CD4-positive, alpha-beta T cell (primary cell): ENCODE measurements around the gene LIPK. TPM values are rescaled to one million over a fixed set of nuclear protein-coding genes. Genes with fewer than 3 reads are reported as not detected.

Experiments
- ATAC-seq: fragments of 200-7000 bp; cut with Tn5 transposase; one replicate; pipeline ENCODE4 v1.10.0; 2022; ENCODE audit warnings: mild to moderate bottlenecking; ENCODE audit not compliant: poor library complexity
- CTCF ChIA-PET: fragments of 350-600 bp; sonication (Branson Sonifier 250); formaldehyde crosslinking; loops from one replicate; lab custom pipeline; 2021; ENCODE audit warnings: antibody characterized with exemption, inconsistent platforms; lab: Charles Lee
- POLR2A ChIA-PET: fragments of 350-600 bp; sonication (Branson Sonifier 250); formaldehyde crosslinking; loops from one replicate; lab custom pipeline; 2021; ENCODE audit warnings: antibody characterized with exemption, inconsistent platforms; lab: Charles Lee
- DNase-seq, 14 experiments: peaks; one replicate each; pipeline ENCODE4 v3.0.0-alpha.2; 2013 to 2020; ENCODE audit warnings: mixed read lengths in 2 of 14
- H3K27ac ChIP-seq, 2 donors: one replicate each; pipeline versions ENCODE4 v1.5.1 to v1.7.0; 2013; ENCODE audit warnings: low read length in 2 of 2, low read depth in 1 of 2, mild to moderate bottlenecking in 1 of 2
- H3K27me3 ChIP-seq, 2 experiments: 1 replicate in 1 of 2; 2 replicates in 1 of 2; pipeline versions ENCODE4 v1.6.1 to v1.7.0; 2013; ENCODE audit warnings: low read length in 2 of 2, control low read depth in 1 of 2, mild to moderate bottlenecking in 1 of 2, moderate library complexity in 1 of 2; ENCODE audit not compliant: insufficient read depth in 2 of 2, control insufficient read depth in 1 of 2
- H3K36me3 ChIP-seq: one replicate; pipeline ENCODE4 v1.6.1; 2013; ENCODE audit warnings: low read length, control low read depth; ENCODE audit not compliant: insufficient read depth
- H3K4me1 ChIP-seq: one replicate; pipeline ENCODE4 v1.6.1; 2013; ENCODE audit warnings: low read length, control low read depth; ENCODE audit not compliant: insufficient read depth
- H3K4me3 ChIP-seq: one replicate; pipeline ENCODE4 v1.5.1; 2013; ENCODE audit warnings: mild to moderate bottlenecking, low read length, moderate library complexity
- H3K9me3 ChIP-seq, 2 experiments: 1 replicate in 1 of 2; 2 replicates in 1 of 2; pipeline versions ENCODE4 v1.6.1 to v1.7.0; 2013; ENCODE audit warnings: low read length in 2 of 2, mild to moderate bottlenecking in 2 of 2, control low read depth in 1 of 2, moderate library complexity in 1 of 2; ENCODE audit not compliant: control insufficient read depth in 1 of 2, insufficient read depth in 1 of 2
- H3K27ac Mint-ChIP-seq: one replicate; pipeline ENCODE4 v1.8.0; 2020; ENCODE audit warnings: mixed read lengths
- H3K27me3 Mint-ChIP-seq: one replicate; pipeline ENCODE4 v1.8.0; 2021; ENCODE audit warnings: mixed read lengths
- H3K36me3 Mint-ChIP-seq: one replicate; pipeline ENCODE4 v1.8.0; 2021; ENCODE audit warnings: low read depth, mixed read lengths
- H3K4me1 Mint-ChIP-seq: one replicate; pipeline ENCODE4 v1.8.0; 2021; ENCODE audit warnings: low read depth, mixed read lengths
- H3K4me3 Mint-ChIP-seq: one replicate; pipeline ENCODE4 v1.8.0; 2020; ENCODE audit warnings: mild to moderate bottlenecking, mixed read lengths
- H3K9me3 Mint-ChIP-seq: one replicate; pipeline ENCODE4 v1.8.0; 2020; ENCODE audit warnings: mixed read lengths
- intact Hi-C, 2 experiments: fragments of 100-400 bp; cut with DNase I in 1 of 2; cut with micrococcal nuclease in 1 of 2; formaldehyde crosslinking; loops; one replicate each; pipeline versions ENCODE4 v1.15.1 to v1.9.0; 2023 to 2025; cut with DNase I, micrococcal nuclease
- total RNA-seq, 174 experiments: library from RNA in 2 of 174; stranded (reverse) in 2 of 174; gene quantifications; one replicate each; pipeline ENCODE4 v1.2.3 and lab custom pipeline; 2021 to 2026
- TF ChIP-seq, protein P1 (sequence below): fragments of 200-600 bp; IDR thresholded peaks from one replicate; pipeline ENCODE4 v1.8.0; 2022; ENCODE audit warnings: antibody characterized with exemption, mild to moderate bottlenecking

LIPK gene
- total RNA-seq, 2 experiments from 2014 or later = not detected

DNA sequence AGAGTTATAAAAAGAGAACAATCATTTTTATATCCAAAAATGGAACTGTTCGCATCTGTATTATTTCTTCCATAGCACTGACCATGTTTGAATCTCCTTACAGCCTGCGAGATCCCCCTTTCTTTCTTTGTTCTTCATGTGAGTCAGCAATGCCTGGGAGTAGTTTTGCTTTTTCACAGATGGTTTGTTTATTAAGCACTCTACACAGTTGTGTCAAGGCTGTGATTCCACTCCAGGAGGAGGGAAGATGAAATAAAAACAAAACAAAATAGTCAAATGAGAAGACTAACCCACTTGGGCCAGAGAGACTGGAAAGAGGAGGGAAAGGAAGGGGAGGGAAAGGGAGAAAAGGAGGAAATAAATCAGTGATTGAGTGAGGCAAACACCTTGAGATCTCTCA lies 34.0 kb upstream of the LIPK start:
- Histone ChIP-seq H3K27me3 (no peaks in the 10 kb centered on the region), H3K27ac (no peak overlapping the region), H3K9me3 (no peaks in the 10 kb centered on the region), H3K4me1 (no peaks in the 10 kb centered on the region), H3K36me3 (no peaks in the 10 kb centered on the region), H3K4me3 (no peak overlapping the region)
- intact Hi-C loops = no loop called here
- DNase-seq (no peak), ATAC-seq (no peak)
- TF ChIP-seq, protein P1, sequence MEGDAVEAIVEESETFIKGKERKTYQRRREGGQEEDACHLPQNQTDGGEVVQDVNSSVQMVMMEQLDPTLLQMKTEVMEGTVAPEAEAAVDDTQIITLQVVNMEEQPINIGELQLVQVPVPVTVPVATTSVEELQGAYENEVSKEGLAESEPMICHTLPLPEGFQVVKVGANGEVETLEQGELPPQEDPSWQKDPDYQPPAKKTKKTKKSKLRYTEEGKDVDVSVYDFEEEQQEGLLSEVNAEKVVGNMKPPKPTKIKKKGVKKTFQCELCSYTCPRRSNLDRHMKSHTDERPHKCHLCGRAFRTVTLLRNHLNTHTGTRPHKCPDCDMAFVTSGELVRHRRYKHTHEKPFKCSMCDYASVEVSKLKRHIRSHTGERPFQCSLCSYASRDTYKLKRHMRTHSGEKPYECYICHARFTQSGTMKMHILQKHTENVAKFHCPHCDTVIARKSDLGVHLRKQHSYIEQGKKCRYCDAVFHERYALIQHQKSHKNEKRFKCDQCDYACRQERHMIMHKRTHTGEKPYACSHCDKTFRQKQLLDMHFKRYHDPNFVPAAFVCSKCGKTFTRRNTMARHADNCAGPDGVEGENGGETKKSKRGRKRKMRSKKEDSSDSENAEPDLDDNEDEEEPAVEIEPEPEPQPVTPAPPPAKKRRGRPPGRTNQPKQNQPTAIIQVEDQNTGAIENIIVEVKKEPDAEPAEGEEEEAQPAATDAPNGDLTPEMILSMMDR = no peak
- no peaks in the 10 kb centered on the region for H3K9me3 Mint-ChIP-seq
- no peak overlapping the region for H3K4me3 Mint-ChIP-seq
- H3K36me3 Mint-ChIP-seq = no peaks in the 10 kb centered on the region
- H3K4me1 Mint-ChIP-seq = no peaks in the 10 kb centered on the region
- no peak overlapping the region for H3K27ac Mint-ChIP-seq
- CTCF ChIA-PET = no interaction called here
- no peaks in the 10 kb centered on the region for H3K27me3 Mint-ChIP-seq
- POLR2A ChIA-PET = no interaction called here

DNA sequence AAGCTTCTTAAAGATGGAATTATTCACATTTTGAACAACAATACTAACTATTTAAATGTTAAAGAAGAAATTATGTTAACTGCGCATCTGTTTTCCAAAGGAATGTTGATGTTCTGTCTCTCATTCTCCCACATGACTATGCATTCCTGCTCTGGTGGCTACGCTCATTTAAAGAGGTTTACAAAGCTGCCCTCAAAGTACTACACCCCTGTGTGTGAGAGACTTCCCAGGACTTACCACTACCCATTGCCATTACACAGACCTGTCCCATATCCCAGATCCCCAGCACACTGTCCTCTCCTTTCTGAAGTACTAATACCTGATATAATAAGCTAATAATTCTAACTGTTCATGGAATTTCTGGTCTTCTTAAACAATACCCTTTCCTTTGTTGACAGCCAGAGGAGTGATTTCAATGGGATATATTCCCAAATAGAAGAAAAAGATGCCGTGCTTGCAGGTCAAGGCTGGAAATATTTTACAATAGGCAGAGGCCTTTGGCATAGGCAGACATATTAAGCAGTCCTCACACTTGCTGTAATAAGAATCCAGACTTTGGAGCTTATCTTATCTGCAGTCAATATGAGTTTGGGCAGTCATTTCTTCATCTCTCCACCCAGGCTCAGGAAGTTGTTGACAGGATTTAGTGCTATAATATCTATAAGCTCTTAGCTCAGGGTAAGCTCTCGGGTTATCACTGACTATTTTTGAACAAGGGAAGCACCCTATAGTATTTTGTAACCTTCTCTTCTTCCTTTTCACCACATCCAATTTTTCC lies 29.6 kb upstream of the LIPK start:
- Histone ChIP-seq H3K27ac (no peak overlapping the region), H3K4me1 (no peaks in the 10 kb centered on the region), H3K36me3 (no peaks in the 10 kb centered on the region), H3K9me3 (no peaks in the 10 kb centered on the region), H3K27me3 (no peaks in the 10 kb centered on the region), H3K4me3 (no peak overlapping the region)
- POLR2A ChIA-PET = no interaction called here
- intact Hi-C loops = no loop called here
- Mint-ChIP-seq H3K36me3 (no peaks in the 10 kb centered on the region), H3K9me3 (no peaks in the 10 kb centered on the region), H3K4me3 (no peak overlapping the region), H3K4me1 (no peaks in the 10 kb centered on the region), H3K27me3 (no peaks in the 10 kb centered on the region), H3K27ac (no peak overlapping the region)
- ATAC-seq = no peak
- TF ChIP-seq, protein P1 = no peak
- CTCF ChIA-PET = interaction anchor here (0.8 kb wide), 1 partner anchor 134 kb away, joined by 3 read pairs; no protein-coding TSS in a partner anchor
- DNase-seq = no peak

DNA sequence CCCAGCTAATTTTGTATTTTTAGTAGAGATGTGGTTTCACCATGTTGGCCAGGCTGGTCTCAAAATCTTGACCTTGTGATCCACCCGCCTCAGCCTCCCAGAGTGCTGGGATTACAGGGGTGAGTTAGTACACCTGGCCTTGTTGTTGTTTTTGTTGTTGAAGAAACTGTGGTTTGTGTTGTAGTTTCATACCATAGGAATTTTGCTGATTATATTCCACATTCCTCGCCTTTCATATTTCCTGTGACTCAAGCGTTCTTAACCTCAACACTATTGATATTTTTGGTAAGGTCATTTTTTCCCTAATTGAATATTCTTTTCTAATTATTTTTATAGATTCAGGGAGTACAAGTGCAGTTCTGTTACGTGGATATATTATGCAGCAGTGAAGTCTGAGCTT lies 25.1 kb upstream of the LIPK start:
- Mint-ChIP-seq H3K27ac (no peak overlapping the region), H3K9me3 (no peaks in the 10 kb centered on the region), H3K36me3 (no peaks in the 10 kb centered on the region), H3K4me3 (no peak overlapping the region), H3K4me1 (no peaks in the 10 kb centered on the region), H3K27me3 (peaks cover 4% of the 10 kb centered on the region)
- Histone ChIP-seq H3K36me3 (no peaks in the 10 kb centered on the region), H3K27me3 (no peaks in the 10 kb centered on the region), H3K4me3 (no peak overlapping the region), H3K4me1 (no peaks in the 10 kb centered on the region), H3K27ac (no peak overlapping the region), H3K9me3 (no peaks in the 10 kb centered on the region)
- ATAC-seq (no peak), DNase-seq (no peak)
- CTCF ChIA-PET = no interaction called here
- POLR2A ChIA-PET = no interaction called here
- intact Hi-C loops = no loop called here
- TF ChIP-seq, protein P1 = no peak
